ENCODE measurements around the gene LRRC71.
A peak's percentile ranks its signal among the peaks of the same experiment; 100 is the strongest.

Gene LRRC71

DNA sequence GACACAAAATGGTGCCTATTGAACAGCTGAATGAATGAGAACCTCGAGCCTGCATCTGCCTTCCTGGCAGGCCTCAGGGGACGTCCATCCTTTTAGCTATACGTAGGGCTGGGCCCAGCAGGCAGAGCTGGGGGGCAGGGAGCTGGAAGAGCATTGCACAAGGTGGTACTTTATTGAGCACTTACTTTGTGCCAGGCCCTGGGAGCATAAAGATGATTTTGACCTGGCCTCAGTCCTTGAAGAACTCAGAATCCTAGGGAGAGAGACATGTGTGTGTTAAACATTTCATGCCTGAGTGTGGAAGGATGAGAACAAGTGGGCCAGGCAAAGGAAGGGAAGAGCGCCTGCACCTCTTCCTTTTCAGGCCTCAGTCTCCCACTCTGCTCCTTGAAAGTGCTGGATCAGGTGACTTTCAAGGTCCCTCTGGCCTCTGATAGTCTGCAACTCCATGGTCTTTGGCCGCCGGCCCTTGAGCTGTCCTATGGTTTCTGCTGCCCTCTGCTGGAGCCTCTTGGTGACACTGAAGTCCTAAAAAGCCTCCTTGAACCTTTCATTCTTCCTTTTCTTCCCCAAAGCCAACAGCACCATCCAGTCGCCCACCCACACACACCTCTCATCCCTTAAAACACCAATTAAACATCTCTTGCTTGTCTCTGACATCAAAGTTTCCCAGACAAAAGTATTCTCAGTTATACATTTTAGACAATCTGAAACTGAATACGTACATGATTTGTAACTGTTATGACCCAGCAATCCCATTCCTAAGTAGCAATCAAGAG lies 30.4 kb upstream of the LRRC71 start:
- Histone ChIP-seq H4K20me1 (no peaks in the 10 kb centered on the region), H3K27ac (no peak overlapping the region), H3K4me1 (peaks cover 59% of the 10 kb centered on the region), H3K9ac (no peak overlapping the region), H3K4me3 (no peak overlapping the region), H3K4me2 (peak overlapping the region; percentile 63), H3K27me3 (peaks cover 35% of the 10 kb centered on the region), H3K36me3 (no peaks in the 10 kb centered on the region), H3K9me3 (no peaks in the 10 kb centered on the region)
- TF ChIP-seq Cebpa-rat (IDR thresholded peaks at IDR 0.05), result no peak

DNA sequence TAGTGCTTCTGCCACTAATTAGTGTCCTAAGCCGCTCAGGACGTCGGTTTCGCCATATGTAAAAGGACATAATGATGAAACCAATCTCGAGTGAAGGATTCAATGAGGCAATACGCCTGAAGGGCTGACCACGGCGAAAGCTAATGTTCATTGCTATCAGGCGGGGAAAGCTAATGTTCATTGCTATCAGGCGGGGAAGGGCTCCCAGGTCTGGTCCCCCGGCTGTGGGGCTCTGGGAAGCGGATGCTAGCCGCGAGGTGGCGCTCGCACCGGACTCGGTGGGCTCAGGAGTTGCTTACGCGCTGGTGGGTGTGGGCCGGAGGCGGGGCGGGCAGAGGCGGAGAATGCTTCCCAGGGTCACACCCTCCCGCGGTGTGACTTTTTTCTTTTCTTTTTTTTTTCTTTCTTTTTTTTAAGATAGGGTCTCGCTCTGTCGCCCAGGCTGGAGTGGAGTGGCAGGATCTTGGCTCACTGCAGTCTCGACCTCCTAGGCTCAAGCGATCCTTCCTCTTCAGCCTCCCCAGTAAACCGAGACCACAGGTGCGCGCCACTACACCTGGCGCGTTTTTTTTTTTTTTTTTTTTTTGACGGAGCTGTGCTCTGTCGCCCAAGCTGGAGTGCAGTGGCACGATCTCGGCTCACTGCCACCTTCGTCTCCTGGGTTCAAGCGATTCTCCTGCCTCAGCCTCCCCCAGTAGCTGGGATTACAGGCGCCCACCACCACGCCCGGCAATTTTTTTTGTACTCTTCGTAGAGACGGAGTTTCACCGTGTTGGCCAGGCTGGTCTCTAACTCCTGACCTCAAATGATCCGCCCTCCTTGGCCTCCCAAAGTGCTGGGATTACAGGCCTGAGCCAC lies 28.0 kb upstream of the LRRC71 start:
- TF ChIP-seq Cebpa-rat (IDR thresholded peaks at IDR 0.05), result no peak
- H3K4me3 ChIP-seq, result no peak overlapping the region

GRCh38 chr1:156893048-156893953 lies 27.1 kb upstream of the LRRC71 start, which contains the start of gene PEAR1:
PEAR1 (plus strand) TSS chr1:156893718; CDS start chr1:156903927, 10,209 bp downstream.
- H3K27me3 ChIP-seq, result peaks cover 59% of the 10 kb centered on the region
- no peaks in the 10 kb centered on the region for H4K20me1 ChIP-seq
- no peak for TF ChIP-seq Cebpa-rat (IDR thresholded peaks at IDR 0.05)
- H3K9me3 ChIP-seq, result no peaks in the 10 kb centered on the region
- 0 out of 2 replicates have a peak within 1 kb of the TSS, but pooled peaks have one; percentile 7 for H3K9ac ChIP-seq
- H3K4me2 ChIP-seq, result peak within 1 kb of the TSS; percentile 74
- no peaks in the 10 kb centered on the region for H3K36me3 ChIP-seq
- no peak within 1 kb of the TSS for H3K27ac ChIP-seq
- H3K4me3 ChIP-seq, result peak within 1 kb of the TSS; percentile 57; the same call in 1 of the 2 replicates
- peaks cover 66% of the 10 kb centered on the region for H3K4me1 ChIP-seq

More for the DNA sequence above, 28.0 kb upstream of the LRRC71 start:
- Histone ChIP-seq H3K9ac (no peak overlapping the region), H4K20me1 (no peaks in the 10 kb centered on the region), H3K4me1 (peaks cover 66% of the 10 kb centered on the region), H3K9me3 (no peaks in the 10 kb centered on the region), H3K27me3 (peaks cover 50% of the 10 kb centered on the region), H3K27ac (no peak overlapping the region), H3K36me3 (no peaks in the 10 kb centered on the region), H3K4me2 (peak overlapping the region; percentile 74)

DNA sequence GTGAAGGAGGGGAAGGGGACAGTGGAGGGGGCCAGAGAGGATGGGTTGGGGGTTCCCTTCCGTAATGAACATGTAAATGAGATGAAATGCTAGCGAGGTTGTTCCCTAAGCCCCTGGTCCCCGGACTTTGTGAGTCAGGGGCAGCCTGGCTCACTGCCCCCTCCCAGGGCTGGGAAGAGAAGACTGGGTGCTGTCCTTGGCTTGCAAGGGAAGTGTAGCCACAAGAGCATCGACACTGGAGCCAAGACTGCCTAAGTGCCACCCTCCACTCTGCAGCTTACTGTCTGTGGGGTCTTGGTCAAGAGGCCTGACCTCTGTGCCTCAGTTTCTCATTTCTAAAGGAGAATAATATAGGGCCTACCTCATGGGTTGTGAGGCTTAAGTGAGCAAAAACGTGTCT lies 26.4 kb upstream of the LRRC71 start:
- peaks cover 66% of the 10 kb centered on the region for H3K27me3 ChIP-seq
- H3K4me2 ChIP-seq, result peak overlapping the region; percentile 74

DNA sequence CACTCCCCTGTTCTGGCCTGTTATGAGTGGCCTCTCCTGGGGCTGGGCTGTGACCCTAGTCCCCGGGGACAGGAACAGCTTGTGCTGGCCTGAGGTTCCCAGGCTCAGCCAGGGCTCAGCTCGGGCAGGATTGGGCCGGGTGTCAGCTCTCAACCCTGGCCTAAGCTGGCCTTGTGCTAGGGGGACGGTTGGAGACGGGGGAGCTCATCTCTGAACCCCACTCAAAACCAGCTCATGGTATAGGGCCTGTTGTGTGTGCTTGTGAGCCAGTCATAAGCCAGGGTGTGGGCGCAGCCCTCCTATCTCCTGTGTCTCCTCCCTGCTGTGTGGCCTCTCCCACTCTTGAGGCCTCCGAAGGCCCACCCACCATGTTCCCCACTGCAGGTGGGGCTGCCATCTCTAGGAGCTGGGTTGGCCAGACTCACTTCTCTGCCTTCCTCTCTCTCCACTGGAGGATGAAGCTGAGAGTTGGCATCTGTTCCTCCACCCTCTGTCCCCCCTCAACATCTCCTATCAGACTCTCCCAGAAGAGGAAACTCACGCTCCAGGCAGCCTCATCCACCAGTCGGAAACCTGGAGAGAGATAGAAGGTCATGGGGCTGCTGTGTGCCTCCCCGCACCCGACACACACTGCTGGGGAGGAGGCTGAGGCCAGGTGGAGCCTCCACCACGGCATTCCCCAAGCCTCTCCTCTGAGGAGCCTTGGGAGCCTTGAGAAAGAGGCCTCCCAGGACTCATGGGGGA lies 25.5 kb upstream of the LRRC71 start:
- Histone ChIP-seq H3K36me3 (no peaks in the 10 kb centered on the region), H3K27ac (peak overlapping the region; percentile 9; the same call in 1 of the 2 replicates), H3K27me3 (peaks cover 72% of the 10 kb centered on the region), H3K4me2 (peak overlapping the region; percentile 74), H3K4me3 (no peak overlapping the region), H3K9me3 (no peaks in the 10 kb centered on the region), H4K20me1 (no peaks in the 10 kb centered on the region), H3K9ac (no peak overlapping the region), H3K4me1 (peaks cover 63% of the 10 kb centered on the region)
- no peak for TF ChIP-seq Cebpa-rat (IDR thresholded peaks at IDR 0.05)

More for the DNA sequence above, 26.4 kb upstream of the LRRC71 start:
- H4K20me1 ChIP-seq, result no peaks in the 10 kb centered on the region
- no peaks in the 10 kb centered on the region for H3K9me3 ChIP-seq
- no peak for TF ChIP-seq Cebpa-rat (IDR thresholded peaks at IDR 0.05)
- H3K36me3 ChIP-seq, result no peaks in the 10 kb centered on the region
- H3K4me3 ChIP-seq, result peak overlapping the region; percentile 57; the same call in 1 of the 2 replicates
- H3K4me1 ChIP-seq, result peaks cover 70% of the 10 kb centered on the region
- 0 out of 2 replicates have a peak overlapping the region, but pooled peaks have one; percentile 7 for H3K9ac ChIP-seq
- no peak overlapping the region for H3K27ac ChIP-seq

DNA sequence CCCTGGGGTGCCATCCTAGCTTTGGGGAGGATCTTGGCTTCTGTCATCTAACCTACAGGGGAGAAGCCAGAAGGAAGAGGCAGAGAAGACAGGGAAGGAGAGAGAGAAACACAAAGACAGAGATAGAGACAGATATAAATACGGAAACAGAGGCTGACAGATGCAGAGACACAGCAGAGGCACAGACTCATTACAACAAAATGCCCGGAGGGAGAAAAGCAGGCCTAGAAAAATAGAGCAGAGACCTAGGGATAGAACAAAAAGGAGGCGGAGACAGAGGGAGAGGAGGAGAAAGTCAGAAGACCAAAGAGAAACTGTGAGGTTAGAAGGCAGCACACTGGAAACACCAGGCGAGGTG lies 25.0 kb upstream of the LRRC71 start:
- Histone ChIP-seq H3K9ac (no peak overlapping the region), H3K36me3 (no peaks in the 10 kb centered on the region), H3K4me1 (peaks cover 60% of the 10 kb centered on the region), H3K4me2 (peak overlapping the region; percentile 74; the same call in 1 of the 2 replicates), H3K27me3 (peaks cover 72% of the 10 kb centered on the region), H4K20me1 (no peaks in the 10 kb centered on the region), H3K9me3 (no peaks in the 10 kb centered on the region), H3K27ac (peak overlapping the region; percentile 9; the same call in 1 of the 2 replicates), H3K4me3 (no peak overlapping the region)
- TF ChIP-seq Cebpa-rat (IDR thresholded peaks at IDR 0.05), result no peak

GRCh38 chr1:156895927-156896326 lies 24.5 kb upstream of the LRRC71 start:
- H3K27ac ChIP-seq, result no peak overlapping the region
- no peak overlapping the region for H3K9ac ChIP-seq
- H3K4me1 ChIP-seq, result peaks cover 60% of the 10 kb centered on the region
- no peaks in the 10 kb centered on the region for H3K9me3 ChIP-seq
- peaks cover 72% of the 10 kb centered on the region for H3K27me3 ChIP-seq
- H4K20me1 ChIP-seq, result no peaks in the 10 kb centered on the region
- no peak overlapping the region for H3K4me2 ChIP-seq
- no peak overlapping the region for H3K4me3 ChIP-seq
- H3K36me3 ChIP-seq, result no peaks in the 10 kb centered on the region
- TF ChIP-seq Cebpa-rat (IDR thresholded peaks at IDR 0.05), result no peak

DNA sequence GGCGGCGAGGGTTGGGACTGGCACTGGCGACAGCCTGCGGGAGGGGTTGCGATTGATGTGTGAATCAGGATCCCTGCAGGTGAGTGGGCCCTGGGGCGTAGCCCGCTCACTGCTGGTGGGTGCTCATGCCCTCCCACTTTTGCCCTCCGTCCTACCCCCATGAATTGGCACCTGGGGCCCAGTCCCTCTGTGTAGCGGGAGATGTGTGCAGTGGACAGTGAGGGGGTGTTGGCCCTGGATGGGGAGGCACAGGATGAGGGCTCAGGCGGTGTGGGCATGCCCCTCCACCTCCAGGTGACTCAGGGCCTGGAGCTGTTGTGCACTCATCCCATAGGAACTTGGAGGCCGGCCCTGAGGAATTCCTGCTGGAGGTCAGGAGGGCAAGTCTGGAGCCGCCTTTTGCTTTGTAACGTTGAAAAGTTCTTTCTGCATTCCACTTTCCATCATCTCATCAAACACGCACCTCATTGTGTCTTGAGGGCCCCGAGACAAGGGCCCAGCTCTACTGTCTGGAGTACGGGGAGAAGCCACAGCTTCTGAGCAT lies 23.9 kb upstream of the LRRC71 start:
- no peaks in the 10 kb centered on the region for H4K20me1 ChIP-seq
- H3K4me1 ChIP-seq, result peaks cover 60% of the 10 kb centered on the region
- H3K4me3 ChIP-seq, result no peak overlapping the region
- no peak for TF ChIP-seq Cebpa-rat (IDR thresholded peaks at IDR 0.05)
- H3K27ac ChIP-seq, result no peak overlapping the region
- H3K9ac ChIP-seq, result no peak overlapping the region
- H3K4me2 ChIP-seq, result peak overlapping the region; percentile 71; the same call in 1 of the 2 replicates
- H3K36me3 ChIP-seq, result no peaks in the 10 kb centered on the region
- no peaks in the 10 kb centered on the region for H3K9me3 ChIP-seq
- peaks cover 72% of the 10 kb centered on the region for H3K27me3 ChIP-seq

Data from BLaER1 (cell line).